Measurements from ENCODE around the gene ADGRA1. TPM values are rescaled to one million over a fixed set of nuclear protein-coding genes. Genes with fewer than 3 reads are reported as not detected.

The ADGRA1 gene
- total and polyA plus RNA-seq, 2 of the 8 experiments (the other 6 are each of a cell fraction or from before 2014, with no cell fraction given) = 0.17 to 0.21 TPM

GRCh38 chr10:133126431-133127290 lies 38.9 kb downstream of the ADGRA1 start (continued):
- TF ChIP-seq ATF3 (IDR thresholded peaks at IDR 0.05; ENCODE audit: insufficient read depth, low read depth, low read length) = no peak
- no peak for TF ChIP-seq CTBP2 (IDR thresholded peaks at IDR 0.05; ENCODE audit: borderline replicate concordance, insufficient read depth, insufficient read length, low read length)
